VCaP (cell line): ENCODE measurements around the gene UCMA.
"Not testable (repeated sequence)": the region's sequence is repeated elsewhere in the genome, so short reads cannot be mapped to it uniquely, and the experiment has no call there.

Source experiments
- H3K27ac ChIP-seq: fragments of 450-650 bp; 2 replicates; pipeline ENCODE4 v1.5.1; 2017
- TF ChIP-seq, protein P1 (sequence below): fragments of 450-650 bp; conservative IDR thresholded peaks from 2 replicates; pipeline ENCODE4 v1.5.1; 2017; ENCODE audit warnings: mild to moderate bottlenecking, moderate library complexity

The UCMA gene

DNA sequence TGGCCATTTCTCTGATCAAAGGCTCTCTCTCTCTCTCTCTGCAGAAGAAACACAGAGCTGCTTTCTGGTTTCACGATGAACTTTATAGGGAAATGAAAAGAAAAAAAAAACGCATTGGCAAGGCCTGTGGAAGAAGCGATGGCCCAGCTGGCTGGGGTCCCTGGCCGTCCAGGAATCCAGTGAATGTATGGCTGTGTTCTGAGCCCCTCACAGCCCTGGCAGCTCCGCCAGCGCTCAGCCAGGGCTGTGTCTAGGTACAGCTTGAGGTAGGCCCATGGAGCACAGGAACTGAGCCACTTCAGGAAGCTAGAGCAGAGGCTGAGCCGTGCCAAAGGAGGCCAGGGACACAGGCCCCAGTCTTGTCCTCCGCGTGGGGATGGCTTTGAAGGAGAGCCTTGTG is 13.1 kb upstream of the UCMA start:
- TF ChIP-seq, protein P1, sequence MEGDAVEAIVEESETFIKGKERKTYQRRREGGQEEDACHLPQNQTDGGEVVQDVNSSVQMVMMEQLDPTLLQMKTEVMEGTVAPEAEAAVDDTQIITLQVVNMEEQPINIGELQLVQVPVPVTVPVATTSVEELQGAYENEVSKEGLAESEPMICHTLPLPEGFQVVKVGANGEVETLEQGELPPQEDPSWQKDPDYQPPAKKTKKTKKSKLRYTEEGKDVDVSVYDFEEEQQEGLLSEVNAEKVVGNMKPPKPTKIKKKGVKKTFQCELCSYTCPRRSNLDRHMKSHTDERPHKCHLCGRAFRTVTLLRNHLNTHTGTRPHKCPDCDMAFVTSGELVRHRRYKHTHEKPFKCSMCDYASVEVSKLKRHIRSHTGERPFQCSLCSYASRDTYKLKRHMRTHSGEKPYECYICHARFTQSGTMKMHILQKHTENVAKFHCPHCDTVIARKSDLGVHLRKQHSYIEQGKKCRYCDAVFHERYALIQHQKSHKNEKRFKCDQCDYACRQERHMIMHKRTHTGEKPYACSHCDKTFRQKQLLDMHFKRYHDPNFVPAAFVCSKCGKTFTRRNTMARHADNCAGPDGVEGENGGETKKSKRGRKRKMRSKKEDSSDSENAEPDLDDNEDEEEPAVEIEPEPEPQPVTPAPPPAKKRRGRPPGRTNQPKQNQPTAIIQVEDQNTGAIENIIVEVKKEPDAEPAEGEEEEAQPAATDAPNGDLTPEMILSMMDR: no peak
- H3K27ac ChIP-seq: no peak overlapping the region

DNA sequence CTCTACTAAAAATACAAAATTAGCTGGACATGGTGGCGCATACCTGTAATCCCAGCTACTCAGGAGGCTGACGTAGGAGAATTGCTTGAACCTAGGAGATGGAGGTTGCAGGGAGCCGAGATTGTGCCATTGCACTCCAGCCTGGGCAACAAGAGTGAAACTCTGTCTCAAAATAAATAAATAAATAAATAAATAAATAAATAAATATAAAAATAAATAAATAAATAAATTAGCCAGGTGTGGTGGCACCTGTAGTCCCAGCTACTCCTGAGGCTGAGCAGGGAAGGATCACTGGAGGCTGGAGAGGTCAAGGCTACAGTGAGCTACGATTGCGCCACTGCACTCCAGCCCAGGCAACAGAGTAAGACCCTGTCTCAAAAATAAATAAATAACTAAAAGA is 8.1 kb upstream of the UCMA start:
- H3K27ac ChIP-seq: not testable (repeated sequence)

DNA sequence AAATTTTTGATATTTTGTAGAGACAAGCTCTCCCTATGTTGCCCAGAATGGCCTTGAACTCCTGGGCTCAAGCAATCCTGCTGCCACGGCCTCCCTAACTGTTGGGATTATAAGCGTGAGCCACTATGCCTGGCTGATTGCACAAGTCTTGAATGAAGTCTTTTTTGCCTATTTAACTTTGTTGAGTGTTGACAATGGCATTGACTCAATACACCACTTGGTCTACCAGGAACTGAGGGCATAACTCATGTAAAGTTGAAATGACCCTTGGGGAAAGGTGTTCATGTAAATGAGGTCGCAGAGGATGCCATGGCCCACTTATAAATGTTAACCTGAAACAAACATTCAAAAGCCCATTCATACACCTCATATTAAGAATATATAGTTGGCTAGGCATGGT is 7.4 kb upstream of the UCMA start:
- no peak overlapping the region for H3K27ac ChIP-seq
- TF ChIP-seq, protein P1: no peak

DNA sequence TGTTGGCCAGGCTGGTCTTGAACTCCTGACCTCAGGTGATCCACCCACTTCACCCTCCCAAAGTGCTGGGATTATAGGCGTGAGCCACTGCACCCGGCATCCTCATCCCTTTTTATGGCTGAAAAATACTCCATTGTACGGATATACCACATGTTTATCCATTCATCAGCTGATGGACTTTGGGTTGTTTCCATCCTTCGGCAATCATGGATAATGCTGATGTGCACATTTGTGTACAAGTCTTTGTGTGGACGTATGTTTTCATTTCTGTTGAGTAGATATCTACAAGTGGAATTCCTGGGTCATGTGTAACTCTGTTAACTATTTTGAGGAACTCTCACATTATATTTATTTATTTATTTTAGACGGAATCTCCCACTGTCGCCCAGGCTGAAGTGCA is 5.7 kb upstream of the UCMA start:
- H3K27ac ChIP-seq: no peak overlapping the region
- TF ChIP-seq, protein P1: no peak

DNA sequence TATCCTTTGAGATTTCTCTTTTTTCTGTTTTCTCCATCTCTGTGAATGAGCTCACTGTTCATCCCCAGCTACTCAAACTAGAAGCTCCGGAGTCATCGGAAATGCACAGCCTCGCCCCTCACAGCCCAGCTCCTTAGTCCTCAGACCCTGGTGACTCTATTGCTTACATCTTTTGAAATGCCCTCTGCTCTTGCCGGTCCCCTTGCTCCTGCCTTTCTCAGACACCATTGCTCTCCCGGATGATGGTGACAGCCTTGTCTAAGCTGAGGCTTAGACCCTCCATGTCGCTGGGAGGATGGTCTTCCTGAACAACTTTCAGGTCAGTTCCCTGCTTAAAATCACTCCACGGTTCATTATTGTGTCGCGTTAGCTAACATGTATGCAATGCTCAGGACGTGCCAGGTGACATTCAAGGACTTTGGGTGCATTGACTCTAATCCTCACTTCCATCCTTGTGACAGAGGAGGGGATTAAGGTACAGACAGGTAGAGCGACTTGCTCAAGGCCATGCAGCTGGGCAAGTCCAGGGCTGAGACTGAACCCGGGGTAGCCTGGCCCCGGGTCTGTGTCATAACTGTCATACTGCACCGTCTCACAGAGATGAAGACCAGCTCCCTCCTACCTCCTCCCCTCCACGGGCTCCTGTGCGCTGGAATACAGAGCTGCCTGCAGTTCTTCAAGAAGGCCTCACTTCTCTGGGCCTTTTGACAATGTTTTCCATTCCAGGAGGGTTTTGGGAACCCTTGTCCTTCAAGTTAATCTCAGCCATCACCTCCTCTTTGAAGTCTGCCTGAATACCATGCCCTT is 4.3 kb upstream of the UCMA start:
- TF ChIP-seq, protein P1: no peak
- no peak overlapping the region for H3K27ac ChIP-seq

DNA sequence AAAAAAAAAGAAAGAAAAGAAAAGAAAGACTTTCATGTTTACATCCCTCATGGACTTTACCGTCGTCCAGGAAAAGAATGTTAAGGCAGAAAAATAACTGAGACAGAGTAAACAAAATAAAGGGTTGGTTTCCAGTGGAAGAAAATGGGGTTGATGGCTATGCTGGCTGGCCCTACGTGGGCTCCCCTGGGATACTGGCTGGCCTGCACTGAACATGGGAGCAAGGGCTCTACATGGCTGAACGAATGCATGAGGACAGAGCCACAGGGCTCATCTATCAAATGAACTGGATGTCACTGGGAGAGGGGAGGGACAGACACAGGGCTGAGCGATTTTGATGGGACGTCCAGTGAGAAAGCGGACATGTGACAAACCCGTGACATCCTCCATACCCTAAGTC is 2.5 kb upstream of the UCMA start:
- TF ChIP-seq, protein P1: no peak
- H3K27ac ChIP-seq: no peak overlapping the region

DNA sequence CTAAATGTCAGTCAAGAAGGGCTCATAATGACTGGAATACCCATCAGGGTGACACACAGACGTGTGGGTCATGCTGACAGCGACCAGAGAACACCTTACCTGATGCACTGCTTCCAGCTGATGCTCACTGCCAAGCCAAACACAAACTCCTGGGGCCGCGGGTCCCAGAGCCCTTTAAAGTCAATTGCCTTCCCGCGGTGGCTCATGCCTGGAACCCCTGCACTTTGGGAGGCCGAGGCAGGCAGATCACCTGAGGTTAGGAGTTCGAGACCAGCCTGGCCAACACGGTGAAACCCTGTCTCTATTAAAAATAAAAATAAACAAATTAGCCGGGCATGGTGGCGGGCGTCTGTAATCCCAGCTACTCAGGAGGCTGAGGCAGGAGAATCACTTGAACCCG is 562 bp upstream of the UCMA start:
- not testable (repeated sequence) for H3K27ac ChIP-seq

DNA sequence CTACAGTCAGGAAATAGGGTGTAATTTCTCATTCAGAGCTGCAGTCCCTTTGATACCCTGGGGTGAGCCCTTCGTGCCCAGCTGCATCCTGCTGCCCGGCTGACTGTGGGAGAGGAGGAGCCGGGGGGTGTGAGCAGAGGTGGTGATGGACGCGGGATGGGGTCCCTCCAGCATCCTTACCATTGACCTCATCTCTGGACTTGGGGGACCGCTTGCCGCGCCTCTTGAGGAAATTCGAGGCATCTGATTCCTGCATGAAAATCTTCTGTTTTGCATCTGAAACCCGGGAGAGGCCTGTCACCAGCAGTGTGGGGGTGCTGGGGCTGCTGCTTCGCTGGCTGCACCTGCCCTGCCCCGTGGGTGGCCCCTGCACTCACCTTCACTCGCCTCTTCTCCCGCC is 816 bp downstream of the UCMA start:
- TF ChIP-seq, protein P1: no peak
- H3K27ac ChIP-seq: no peak overlapping the region

DNA sequence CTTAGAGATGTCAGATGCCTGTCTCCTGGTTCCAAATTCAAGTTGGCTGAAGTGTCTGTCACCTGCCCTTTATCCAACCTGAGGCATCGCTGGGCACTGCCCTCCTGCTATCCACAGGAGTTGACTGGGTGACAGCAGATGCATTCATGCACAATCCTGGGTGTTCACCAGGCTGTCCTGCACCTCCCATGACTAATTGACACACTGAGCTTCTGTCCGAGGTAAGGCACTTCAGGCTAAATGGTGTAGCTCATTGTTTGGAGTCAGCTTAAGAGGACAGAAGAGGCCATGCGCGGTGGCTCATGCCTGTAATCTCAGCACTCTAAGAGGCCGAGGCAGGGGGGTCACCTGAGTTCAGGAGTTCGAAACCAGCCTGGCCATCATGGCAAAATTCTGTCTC is 2.4 kb downstream of the UCMA start:
- TF ChIP-seq, protein P1: no peak
- no peak overlapping the region for H3K27ac ChIP-seq
